DMS114 treated with DMSO at 0.1 percent for 48 hours (cell line): ENCODE results near the gene PITPNC1.
"Not testable (repeated sequence)": the region's sequence is repeated elsewhere in the genome, so short reads cannot be mapped to it uniquely, and the experiment has no call there.

Source experiments
- DNase-seq: peaks from one replicate; lab custom pipeline; 2025; ENCODE audit not compliant: unreplicated experiment; lab: John Stamatoyannopoulos, UW

The PITPNC1 gene

GRCh38 chr17:67456103-67456502, 79.0 kb downstream of the PITPNC1 start:
- no peak for DNase-seq

DNA sequence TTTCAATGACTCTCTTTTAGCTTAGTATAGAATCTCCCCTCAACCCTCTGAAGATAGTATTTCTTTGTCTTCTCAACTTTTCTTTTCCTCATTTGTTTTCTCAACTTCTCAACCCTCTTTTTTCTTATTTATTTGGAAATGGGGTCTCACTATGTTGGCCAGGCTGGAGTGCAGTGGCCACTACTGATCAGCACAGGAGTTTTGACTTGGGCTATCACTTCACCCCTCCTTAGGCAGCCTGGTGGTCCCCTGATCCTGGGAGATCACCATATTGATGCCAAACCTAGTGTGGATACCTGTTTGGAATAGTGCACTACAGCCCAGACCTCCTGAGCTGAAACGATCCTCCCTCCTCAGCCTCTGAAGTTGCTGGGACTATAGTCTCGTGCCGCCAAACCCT, 79.8 kb downstream of the PITPNC1 start:
- no peak for DNase-seq

DNA sequence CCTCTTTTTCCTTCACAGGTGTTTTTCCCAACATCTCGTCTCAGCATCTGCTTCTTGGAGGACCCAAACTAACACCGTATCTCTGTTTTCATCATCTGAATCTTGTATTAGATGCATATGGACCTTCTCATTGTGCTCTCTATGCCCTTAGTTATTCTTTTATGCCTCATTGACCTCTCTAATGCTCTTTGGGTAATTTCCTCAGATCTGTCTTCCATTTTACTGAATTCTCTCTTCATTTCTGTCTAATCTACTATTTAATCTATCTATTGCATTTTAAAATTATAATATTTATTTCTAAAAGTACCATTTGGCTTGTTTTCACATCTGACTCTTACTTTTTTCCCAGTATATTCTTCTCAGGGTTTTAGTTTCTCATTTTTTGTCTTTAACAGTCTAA, 81.1 kb downstream of the PITPNC1 start:
- DNase-seq, result no peak

DNA sequence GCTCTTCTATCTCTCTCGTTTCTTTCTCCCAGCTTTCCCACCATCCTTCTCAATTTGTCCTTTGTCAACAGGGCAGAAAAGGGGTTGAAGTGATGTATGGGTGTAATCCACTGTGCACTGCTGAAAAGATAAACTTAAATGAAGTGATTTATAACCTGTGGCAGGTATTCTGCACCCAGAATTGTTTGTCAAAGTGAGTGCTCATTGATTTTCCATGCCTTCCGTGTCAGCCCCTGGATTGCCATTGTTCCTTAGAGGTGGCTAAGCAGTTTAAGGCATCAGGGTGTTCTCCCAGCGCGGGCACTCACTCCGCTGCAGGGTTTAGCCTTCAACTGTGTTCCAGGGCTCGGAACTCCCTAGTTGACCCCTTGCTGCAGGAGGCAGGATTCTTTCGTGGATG, 82.9 kb downstream of the PITPNC1 start:
- no peak for DNase-seq

DNA sequence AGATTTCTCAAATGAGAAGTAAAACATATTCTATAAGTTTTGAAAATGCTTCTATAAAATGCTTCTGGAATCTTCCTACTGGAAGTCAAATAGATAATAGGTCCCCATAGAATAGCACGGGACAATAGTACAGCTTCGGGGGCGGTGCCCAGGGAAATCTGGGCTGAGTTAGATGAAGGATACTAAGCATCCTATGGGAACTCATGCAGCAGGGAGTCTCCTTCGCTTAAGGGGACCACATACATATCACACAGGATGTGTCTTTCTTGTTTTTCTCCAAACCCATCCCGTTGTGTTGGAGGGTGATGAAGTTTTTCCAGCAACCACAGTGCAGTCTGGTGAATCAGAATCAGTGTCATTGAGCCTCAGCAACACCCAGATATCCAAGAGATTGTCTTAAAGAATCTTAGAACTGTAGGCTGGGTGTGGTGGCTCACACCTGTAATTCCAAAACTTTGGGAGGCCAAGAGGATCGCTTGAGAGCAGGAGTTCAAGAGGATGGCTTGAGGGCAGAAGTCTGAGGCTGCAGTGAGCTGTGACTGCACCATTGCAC, 84.2 kb downstream of the PITPNC1 start:
- no peak for DNase-seq

DNA sequence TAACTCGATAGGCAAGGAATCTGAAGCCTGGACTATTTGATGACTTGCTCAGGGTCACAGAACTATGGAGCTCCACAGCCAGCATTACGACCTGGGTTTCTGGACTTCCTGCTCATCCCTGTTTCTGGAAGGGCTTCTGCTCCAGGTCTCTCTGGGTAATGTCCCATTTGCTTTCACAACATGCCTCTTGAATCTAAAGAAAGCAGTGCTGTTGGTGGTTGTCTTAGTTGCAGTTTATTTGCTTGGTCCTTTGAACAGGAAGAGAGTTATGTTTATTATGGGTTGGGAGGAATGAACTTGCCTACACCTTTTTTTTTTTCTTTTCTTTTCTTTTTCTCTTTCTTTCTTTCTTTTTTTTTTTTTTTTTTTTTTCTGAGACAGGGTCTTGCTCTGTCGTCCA, 84.8 kb downstream of the PITPNC1 start:
- DNase-seq, result no peak

- DNase-seq, result no peak
Measured at GRCh38 chr17:67466251-67466796, 89.2 kb downstream of the PITPNC1 start.

- DNase-seq, result no peak
Measured at GRCh38 chr17:67467500-67468455, 90.7 kb downstream of the PITPNC1 start.

- DNase-seq, result no peak
Measured at GRCh38 chr17:67469208-67469980, 92.3 kb downstream of the PITPNC1 start.

DNA sequence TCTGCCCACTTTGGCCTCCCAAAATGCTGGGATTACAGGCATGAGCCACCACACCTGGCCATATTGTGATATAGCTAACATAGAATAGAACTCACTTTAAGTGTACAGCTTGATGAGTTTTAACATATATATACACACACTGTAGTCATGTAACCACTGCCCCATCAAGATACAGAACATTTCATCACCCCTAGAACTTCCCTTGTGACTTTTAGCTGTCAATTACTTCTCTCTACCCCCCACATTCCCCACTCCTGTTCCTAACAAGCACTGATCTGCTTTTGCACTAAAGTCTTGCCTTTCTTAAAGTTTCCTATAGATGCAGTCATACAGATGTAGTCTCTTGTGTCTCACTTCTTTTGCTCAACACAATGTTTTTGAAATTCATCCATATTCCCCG, 93.1 kb downstream of the PITPNC1 start:
- DNase-seq, result no peak

- no peak for DNase-seq
Measured at GRCh38 chr17:67471118-67471517, 94.0 kb downstream of the PITPNC1 start.

DNA sequence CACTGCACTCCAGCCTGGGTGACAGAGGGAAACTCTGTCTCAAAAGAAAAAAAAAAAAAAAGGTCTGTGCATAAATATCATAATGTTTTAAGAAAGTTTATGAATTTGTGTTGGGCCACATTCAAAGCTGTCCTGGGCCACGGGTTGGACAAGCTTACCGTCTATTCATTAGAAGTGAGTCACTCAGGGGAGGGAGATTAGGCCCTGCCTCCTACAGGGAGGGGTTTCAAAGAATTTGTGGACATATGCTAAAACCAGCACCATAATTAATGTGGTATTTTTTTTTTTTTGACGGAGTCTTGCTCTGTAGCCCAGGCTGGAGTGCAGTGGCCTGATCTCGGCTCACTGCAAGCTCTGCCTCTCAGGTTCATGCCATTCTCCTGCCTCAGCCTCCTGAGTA, 95.5 kb downstream of the PITPNC1 start:
- not testable (repeated sequence) for DNase-seq

GRCh38 chr17:67474081-67474661, 97.1 kb downstream of the PITPNC1 start:
- DNase-seq, result no peak

GRCh38 chr17:67475161-67475937, 98.3 kb downstream of the PITPNC1 start:
- DNase-seq, result peak; percentile 67

DNA sequence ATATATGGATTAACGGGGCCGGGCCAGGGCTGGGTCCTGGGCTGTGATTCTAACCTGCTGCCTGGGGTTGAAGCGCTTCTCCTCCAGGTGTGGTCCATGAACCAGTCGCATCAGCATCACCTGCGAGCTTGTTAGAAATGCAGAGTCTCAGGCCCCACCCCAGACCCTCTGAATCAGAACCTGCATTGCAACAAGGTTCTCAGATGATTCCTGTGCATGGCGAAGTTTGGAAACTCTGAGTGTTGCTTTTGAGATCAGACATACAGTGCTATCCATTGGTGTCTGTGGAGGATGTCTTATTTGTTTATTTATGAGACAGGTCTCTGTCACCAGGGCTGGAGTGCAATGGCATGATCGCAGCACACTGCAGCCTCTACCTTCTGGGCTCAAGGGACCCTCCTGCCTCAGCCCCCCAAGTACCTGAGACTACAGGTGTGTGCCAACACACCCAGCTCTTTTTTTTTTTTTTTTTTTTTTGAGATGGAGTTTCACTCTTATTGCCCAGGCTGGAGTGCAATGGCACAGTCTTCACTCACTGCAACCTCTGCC, 99.8 kb downstream of the PITPNC1 start:
- DNase-seq, result no peak

DNA sequence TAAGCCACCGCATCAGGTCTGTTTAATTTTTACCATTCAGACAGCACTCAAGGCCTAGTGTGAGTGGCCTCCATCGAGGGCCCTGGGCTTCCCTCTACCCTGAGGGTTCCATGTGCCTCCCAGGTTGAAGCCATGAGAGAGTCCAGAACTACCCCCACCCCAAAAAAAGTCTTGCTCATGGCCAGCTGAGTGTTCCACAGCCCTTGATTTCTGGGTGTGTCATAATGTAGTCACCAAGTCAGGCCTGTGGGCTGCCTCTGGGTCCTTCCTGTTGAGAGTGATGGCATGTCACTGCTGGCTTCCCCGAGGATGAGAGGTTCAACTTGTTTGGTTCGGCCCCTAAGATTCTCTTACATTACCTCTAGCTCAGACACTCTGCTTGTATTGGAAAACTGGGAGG, 100.6 kb downstream of the PITPNC1 start:
- DNase-seq, result no peak

DNA sequence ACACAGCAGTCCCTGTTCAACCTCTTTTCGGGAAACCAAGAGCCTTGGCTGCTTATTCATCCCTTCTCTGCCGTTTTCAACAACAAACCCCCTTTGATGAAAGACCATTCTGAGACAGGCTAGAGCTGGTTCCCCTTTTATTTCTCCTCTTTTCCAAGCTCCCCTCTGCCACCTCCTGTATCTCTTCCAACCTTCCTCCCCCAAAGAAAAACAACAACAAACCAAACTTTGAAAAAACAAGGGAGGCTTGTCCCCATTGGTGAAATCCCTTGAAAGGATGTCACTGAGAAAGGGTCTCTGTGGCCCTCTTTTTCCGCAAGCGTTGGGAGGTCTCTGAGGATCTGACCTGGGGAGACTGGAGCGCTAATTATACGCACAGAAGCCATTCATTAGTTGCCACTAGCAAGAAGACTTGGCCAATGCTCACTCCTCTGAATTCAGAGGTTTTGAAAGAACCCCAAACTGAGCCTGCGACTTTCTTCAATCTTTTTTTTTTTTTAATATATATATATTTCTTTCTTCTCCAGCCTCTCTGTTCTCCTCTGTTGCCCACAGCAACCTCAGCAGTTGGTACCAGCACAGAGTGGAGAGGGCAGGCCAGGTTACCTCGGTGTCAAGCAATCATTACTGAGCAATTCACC, 101.4 kb downstream of the PITPNC1 start:
- no peak for DNase-seq

DNA sequence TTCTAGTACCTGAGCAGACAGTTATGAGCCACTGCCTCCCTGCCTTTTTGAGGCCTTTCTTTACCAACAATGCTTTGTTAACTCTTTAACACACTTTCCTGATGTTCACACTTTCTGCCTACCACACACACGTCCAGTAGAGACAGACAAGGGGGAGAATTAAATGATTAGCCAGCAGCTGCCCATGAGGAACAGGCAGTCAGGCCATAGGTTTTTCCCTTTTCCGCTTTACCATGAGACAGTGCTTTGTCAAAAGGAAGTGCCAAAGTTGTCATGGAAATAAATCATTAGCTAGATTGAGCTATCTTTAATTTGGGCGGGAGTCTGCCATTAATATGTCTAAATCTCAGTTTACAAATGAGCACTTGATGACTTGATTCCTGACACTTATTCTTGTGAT, 102.1 kb downstream of the PITPNC1 start:
- no peak for DNase-seq

GRCh38 chr17:67480959-67481358, 103.9 kb downstream of the PITPNC1 start:
- DNase-seq, result not testable (repeated sequence)

DNA sequence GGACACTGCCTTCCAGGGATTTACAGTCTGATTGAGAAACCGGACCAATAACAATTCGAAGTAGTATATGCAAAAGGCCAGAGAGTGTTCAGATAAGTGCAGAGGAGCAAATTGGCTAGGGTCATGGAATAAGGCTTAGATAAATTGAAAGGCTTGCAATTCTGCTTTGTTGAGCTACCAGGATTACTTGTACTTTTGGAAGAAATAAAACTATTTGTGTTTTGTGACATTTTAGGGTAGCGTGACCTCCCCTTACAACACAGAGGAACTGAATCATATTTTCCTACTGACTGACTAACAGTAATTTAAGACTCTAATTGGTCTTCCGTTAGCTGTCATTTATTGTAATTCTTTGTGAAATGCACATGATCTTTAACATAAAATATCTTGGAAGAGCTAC, 104.7 kb downstream of the PITPNC1 start:
- no peak for DNase-seq
